ENCODE data around the gene BRME1.
"Not testable (repeated sequence)": the region's sequence is repeated elsewhere in the genome, so short reads cannot be mapped to it uniquely, and the experiment has no call there.

Gene BRME1

GRCh38 chr19:13926010-13926409 is 20.1 kb upstream of the BRME1 start:
- no peak for DNase-seq

DNA sequence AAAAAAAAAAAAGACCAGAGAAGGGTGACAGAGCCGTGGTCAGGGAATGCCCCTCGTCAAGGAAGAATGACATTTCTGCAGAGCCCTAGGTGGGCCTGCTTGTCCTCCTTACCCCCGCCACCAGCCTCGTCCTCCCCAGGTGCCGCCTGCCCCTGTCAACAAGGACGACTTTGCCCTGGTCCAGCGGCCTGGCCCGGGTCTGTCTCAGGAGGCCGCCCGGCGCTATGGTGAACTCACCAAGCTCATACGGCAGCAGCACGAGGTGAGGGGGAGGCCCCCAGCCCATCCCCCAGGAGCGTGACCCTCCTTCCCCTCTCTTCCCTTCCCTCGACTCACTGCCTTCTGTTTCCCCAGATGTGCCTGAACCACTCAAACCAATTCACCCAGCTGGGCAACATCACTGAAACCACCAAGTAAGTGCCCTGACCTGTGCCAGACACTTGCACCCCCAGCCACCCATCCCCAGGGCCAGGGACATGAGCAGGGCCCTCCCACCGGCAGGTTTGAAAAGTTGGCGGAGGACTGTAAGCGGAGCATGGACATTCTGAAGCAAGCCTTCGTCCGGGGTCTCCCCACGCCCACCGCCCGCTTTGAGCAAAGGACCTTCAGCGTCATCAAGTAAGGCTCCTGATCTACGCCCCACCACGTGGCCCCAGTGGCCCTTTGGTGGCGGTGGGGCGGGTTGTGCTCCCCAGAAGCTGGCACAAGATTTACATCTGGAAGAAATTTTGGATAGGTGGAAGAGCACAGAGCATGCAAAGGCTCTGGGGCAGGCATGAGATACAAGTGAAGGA is 17.5 kb upstream of the BRME1 start:
- no peak for DNase-seq

GRCh38 chr19:13922118-13922517 is 16.2 kb upstream of the BRME1 start:
- not testable (repeated sequence) for DNase-seq

DNA sequence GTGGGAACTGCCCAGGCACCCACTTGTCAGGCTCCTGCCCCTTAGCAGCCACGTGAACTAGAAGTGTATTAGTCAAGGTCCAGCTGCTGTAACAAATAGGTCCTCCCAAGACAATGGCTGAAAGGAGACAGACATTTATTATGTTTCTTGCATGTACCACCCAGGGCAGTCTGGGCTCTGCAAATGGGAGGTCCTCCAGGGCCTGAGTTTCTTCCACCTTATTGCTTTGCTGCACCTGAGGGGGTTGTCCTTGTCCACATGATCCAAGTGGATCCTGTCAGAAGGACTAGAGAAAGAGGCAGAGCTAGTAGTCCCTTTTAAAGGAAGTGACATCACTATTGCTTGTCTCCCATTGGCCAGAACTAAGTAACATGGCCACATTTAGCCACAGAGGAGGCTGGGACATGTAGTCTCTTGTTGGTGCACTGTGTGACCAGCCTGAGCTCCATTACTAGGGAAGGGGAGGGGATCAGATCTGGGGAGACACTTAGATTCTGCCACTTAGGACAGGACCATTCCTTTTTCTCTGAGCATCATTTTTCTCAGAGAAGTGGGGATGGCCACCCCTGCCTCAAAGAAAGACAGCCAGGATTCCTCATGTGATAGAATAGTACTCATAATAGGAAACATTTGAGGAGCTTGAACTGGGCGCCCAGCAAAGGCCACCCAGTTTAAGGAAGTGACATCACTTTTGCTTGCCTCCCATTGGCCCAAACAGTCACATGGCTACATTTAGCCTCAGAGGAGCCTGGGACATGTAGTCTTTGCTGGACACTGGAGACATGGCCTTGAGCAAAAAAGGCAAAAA is 15.2 kb upstream of the BRME1 start:
- no peak for DNase-seq

DNA sequence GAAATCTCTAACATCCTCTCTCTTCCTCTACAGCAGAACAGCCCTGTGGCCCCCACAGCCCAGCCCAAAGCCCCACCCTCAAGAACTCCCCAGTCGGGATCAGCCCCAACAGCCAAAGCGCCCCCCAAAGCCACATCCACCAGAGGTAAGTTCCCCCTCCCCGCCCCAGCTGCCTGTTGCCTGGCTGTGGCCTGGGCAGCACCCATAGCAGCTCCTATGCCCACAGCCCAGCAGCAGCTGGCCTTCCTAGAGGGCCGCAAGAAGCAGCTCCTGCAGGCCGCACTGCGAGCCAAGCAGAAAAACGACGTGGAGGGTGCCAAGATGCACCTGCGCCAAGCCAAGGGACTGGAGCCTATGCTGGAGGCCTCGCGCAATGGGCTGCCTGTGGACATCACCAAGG is 14.6 kb upstream of the BRME1 start:
- DNase-seq, result no peak

DNA sequence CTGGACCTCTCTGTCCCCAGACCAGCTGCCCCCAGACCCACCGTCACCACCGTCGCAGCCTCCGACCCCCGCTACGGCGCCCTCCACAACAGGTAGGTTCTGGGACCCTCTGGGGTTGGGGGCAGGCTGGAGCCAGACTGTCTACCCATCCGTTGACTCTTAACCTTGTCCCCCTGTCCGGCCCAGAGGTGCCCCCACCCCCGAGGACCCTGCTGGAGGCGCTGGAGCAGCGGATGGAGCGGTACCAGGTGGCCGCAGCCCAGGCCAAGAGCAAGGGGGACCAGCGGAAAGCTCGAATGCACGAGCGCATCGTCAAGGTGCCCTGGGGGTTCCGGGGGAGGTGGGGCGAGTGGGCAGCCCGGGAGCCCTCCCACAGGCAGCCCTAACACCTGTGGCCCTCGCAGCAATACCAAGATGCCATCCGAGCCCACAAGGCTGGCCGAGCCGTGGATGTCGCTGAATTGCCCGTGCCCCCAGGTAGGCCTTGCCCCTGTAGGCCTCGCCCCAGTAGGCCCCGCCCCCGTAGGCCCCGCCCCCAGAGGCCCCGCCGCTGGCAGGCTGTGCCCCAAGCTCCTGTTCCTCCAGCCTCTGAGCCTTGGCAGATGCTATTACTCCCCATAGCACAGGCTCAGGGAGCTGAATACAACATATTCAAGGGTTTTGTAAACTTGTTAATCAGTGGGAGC is 13.0 kb upstream of the BRME1 start:
- no peak for DNase-seq

GRCh38 chr19:13917888-13918406 is 12.0 kb upstream of the BRME1 start:
- DNase-seq, result no peak

DNA sequence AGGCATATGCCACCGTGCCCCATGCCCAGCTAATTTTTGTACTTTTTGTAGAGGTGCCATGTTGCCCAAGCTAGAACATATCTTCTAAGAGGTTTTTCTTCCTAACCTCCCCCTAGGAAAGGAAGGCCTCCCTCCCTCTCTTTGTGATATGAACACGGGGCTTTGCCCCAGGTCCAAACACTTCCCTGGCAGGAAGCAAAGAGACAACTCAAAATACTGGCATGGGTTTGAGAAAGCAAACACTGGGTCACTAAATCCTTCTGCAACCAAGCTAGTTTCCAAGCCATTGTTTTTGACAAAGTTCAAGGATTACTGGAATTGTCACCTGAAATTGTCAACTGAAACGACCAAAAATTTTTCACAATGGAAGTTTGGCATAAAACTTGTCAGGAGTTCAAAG is 8.9 kb upstream of the BRME1 start:
- no peak for DNase-seq

DNA sequence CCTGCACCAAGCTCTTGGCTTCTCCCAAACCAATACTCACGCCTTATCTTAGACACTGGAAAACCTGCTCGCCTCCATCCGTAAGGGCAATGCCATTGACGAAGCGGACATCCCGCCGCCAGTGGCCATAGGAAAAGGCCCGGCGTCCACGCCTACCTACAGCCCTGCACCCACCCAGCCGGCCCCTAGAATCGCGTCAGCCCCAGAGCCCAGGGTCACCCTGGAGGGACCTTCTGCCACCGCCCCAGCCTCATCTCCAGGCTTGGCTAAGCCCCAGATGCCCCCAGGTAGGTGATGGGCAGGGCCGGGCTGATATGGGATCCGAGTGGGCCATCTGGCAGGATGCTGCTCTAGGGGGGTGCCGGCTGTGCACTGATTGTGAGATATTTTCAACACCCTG is 7.4 kb upstream of the BRME1 start:
- no peak for DNase-seq

DNA sequence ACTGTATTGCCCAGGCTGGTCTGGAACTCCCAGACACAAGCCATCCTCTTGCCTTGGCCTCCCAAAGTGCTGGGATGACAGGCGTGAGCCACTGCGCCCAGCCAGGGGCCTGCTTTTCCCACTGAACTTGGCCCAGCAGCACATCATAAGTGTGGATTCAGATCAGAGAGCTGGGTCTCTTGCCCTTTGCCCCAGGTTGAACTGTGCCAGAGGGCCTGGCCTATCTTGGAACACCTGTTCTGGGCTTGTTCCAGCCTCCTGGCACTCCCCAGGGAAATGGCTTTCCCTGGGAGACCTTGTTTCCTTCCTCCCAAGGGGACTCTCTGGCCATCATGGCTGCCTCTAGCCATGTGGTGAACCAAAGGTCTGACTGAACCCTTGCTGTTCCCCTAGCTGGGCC is 3.5 kb upstream of the BRME1 start:
- DNase-seq, result no peak

DNA sequence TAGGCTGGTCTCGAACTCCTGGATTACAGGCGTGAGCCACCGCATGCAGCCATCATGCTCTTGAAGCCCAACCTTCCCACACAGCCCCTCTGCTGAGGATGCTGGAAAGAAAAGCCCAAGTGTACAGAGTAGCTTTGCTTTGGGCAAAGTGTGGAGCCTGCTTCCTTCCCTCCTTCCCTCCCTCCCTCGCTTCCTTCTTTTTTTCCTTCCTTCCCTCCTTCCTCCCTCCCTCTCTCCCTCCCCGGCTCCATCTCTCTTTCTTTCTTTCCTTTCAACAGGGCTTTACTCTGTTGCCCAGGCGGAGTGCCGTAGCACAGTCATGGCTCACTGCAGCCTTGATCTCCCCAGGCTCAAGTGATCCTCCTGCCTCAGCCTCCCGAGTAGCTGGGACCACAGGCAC is 2.8 kb upstream of the BRME1 start:
- DNase-seq, result no peak

DNA sequence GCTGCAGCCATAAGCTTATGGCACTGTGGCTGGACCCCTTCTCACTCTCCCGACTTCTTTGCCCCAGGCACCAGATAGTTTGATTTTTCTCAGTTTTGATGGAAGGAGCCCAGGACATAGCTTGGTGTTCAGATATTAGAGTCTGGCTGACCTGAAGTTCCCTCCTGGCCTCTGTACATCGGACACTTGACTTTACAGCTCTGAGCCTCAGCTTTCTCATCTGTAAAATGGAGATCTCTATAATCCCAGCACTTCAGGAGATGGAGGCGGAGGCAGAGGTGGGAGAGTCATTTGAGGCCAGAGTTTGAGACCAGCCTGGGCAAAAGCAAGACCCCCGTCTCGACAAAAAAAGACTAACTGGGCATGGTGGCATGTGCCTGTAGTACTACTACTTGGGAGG is 993 bp upstream of the BRME1 start:
- no peak for DNase-seq

DNA sequence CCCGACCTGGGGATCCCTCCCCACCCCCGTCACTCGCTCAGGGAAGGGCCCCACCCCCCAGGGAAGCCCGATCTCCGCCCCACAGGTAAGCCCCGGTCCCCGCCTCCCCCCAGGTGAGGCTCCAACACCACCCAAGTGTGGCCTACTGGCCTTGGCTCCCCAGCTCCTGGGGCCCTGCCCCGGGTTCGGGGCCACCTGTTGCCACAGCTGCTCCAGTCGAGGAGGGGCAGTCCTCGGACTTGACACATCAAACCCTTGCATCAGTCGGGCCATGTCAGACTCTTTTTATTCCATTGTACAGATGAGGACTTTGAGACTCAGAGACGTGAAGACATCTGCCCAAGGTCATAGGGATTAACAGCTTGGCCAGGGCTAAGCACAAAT is 596 bp upstream of the BRME1 start:
- DNase-seq, result no peak

GRCh38 chr19:13902993-13903555 is 2.8 kb downstream of the BRME1 start:
- DNase-seq, result no peak

GRCh38 chr19:13899912-13900584 is 5.9 kb downstream of the BRME1 start:
- DNase-seq, result no peak

GRCh38 chr19:13899393-13899792 is 6.5 kb downstream of the BRME1 start:
- no peak for DNase-seq

DNA sequence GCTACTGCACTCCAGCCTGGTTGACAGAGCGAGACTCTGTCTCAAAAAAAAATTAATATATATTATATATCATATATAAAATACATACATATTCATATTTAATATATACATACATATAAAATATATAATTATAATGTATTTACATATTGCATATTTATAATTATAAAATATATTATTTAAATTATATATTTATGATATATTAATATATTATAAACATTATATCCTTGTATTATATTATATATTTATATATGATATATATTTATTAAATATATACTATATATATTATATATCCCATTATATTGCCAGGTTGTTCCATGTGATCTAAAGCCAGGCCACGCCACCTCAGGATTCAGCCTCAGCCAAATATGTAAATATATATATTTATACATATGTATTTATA is 9.7 kb downstream of the BRME1 start:
- DNase-seq, result no peak

GRCh38 chr19:13894552-13894951 is 11.4 kb downstream of the BRME1 start:
- no peak for DNase-seq

DNA sequence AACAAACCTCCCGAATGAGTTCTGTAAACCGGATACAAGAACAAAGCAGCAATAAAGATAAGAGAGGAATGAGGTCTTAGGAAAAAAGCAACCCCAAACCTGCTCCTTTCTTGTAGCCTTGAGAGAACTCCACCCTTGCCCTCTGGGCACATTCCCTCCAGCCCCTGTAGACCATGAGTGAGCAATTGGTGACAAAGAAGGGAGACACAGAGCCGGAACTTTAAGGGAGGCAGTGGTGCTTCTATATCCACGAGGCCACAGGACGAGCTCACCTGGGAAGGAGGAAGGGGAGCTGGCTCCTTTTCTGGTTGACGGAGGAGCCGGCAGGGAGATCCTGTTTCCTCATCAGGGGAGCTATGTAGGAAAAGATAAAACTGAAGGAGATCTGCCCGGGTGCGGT is 13.0 kb downstream of the BRME1 start:
- no peak for DNase-seq

DNA sequence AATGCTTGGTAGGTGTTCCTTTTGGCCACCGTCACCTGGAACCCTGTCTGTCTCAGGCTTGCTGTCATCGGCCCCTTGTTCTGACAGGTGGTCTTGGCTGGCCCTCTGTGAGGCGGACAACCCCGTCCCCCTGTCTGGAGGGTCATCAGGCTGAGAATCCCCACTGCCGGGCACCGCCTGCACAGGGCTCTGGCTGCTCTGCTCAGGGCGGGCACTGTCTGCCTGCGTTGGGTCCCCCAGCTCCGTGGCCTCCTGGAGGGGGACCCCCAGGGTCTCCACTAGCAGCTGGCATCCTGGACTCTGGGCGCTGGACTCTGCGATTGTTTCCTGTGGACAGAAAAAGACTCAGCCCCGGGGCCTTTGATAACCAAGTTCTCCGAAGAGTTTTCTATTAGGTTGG is 15.8 kb downstream of the BRME1 start:
- no peak for DNase-seq

DNA sequence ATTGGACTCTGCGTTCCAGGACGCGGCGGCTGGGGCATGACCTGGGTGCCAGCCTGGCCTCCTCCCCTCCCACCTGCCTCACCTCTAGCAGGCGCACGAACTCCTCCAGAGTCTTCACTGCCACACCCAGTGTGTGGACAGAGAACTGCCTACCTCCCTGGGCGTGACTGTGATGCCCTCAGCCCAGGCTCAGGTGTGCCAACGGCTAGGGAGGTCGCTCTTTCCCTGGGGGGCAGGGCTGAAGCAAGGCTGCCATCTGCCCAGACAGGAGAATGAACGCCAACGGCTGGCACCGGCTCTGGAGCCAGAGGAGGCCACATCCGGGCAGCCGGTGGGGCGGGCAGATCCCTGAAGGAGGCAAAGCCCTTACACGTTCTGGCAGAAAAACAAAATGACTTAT is 17.6 kb downstream of the BRME1 start:
- no peak for DNase-seq

DNA sequence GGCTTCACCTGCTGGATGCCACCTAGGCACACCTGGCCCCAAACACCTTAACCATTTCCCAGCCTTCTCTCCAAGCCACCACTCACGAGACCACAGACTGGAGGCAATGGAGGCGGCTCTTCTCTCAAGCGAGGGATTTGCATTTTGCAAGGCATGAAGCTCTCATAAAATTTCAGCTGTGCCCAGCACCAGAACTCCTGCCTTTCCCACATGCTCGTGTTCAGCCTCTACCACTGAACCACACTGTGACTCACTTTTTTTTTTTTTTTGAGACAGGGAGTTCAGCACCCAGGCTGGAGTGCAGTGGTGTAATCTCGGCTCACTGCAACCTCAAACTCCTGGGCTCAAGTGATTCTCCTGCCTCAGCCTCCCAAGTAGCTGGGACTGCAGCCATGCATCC is 18.4 kb downstream of the BRME1 start:
- no peak for DNase-seq

DNA sequence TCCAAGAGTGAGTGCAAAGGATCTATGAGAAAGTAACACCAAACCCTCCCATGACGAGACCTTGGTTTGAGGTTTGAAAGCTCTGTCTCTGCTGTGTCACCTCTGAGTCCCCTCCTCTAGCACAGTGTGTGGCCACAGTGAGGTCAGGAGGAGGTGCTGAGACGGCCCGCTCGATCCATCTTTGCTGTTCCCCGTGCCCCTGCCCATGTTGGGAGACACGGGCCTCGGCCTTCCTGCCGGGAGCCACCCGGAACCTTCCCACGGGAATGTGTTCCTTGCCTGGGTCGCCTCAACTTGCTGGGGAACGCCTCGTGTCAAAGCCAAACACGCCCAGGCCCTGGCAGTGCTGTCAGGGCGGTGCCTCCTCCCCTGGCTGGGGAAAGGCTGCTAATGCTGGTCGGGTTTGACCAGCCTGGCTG is 18.9 kb downstream of the BRME1 start:
- peak; percentile 42 for DNase-seq
